ENCODE measurements around the gene RPS18. TPM values are rescaled to one million over a fixed set of nuclear protein-coding genes. Genes with fewer than 3 reads are reported as not detected.
A peak's percentile ranks its signal among the peaks of the same experiment; 100 is the strongest.
"Not testable (repeated sequence)": the region's sequence is repeated elsewhere in the genome, so short reads cannot be mapped to it uniquely, and the experiment has no call there.

RPS18 gene
- total RNA-seq, 4 donors from 2014 or later: 1,642 to 3,082 (median 2,562) TPM

GRCh38 chr6:33280539-33280938, 8.7 kb downstream of the RPS18 start:
- DNase-seq (ENCODE audit: extremely low spot score): no peak
- intact Hi-C loops (cut with DNase I): no loop called here
- Histone ChIP-seq H3K27ac (replicated peaks in 1 of 4) (no peak overlapping the region), H3K36me3 (peaks cover 21 to 85% (median 75%) of the 10 kb centered on the region in 4 donors), H3K4me1 (peaks cover 24 to 38% (median 34%) of the 10 kb centered on the region in 4 donors), H3K27me3 (no peaks in the 10 kb centered on the region), H3K9me3 (no peaks in the 10 kb centered on the region), H3K4me3 (no peak overlapping the region)
- WGBS: 79% methylated on average over 6 of the region's 6 CpGs
- TF ChIP-seq POLR2A (IDR thresholded peaks at IDR 0.05; ENCODE audit: low read depth) (no peak), EP300 (IDR thresholded peaks at IDR 0.05) (no peak), CTCF (IDR thresholded peaks at IDR 0.05) (no peak), POLR2AphosphoS5 (IDR thresholded peaks at IDR 0.05) (no peak)

GRCh38 chr6:33285214-33285613, 13.3 kb downstream of the RPS18 start:
- H3K27me3 ChIP-seq; H3K27ac ChIP-seq (replicated peaks in 1 of 4); H3K9me3 ChIP-seq; DNase-seq (ENCODE audit: extremely low spot score); intact Hi-C loops (cut with DNase I); H3K4me3 ChIP-seq: not testable (repeated sequence)
- H3K36me3 ChIP-seq: peaks cover 24 to 77% (median 67%) of the 10 kb centered on the region in 4 donors
- peaks cover 14 to 24% (median 19%) of the 10 kb centered on the region in 4 donors for H3K4me1 ChIP-seq
- 89% methylated on average over 4 of the region's 4 CpGs for WGBS

- TF ChIP-seq CTCF (IDR thresholded peaks at IDR 0.05) (no peak), POLR2A (IDR thresholded peaks at IDR 0.05; ENCODE audit: low read depth) (no peak), POLR2AphosphoS5 (IDR thresholded peaks at IDR 0.05) (no peak), EP300 (IDR thresholded peaks at IDR 0.05) (no peak)
- no peak overlapping the region for H3K4me3 ChIP-seq
- H3K9me3 ChIP-seq: no peaks in the 10 kb centered on the region
- 91% methylated on average over 18 of the region's 22 CpGs for WGBS
- no peaks in the 10 kb centered on the region for H3K27me3 ChIP-seq
- peaks cover 20 to 31% (median 26%) of the 10 kb centered on the region in 4 donors for H3K4me1 ChIP-seq
- intact Hi-C loops (cut with DNase I): no loop called here
- no peak for DNase-seq (ENCODE audit: extremely low spot score)
- H3K27ac ChIP-seq (replicated peaks in 1 of 4): no peak overlapping the region
- peaks cover 34 to 74% (median 69%) of the 10 kb centered on the region in 4 donors for H3K36me3 ChIP-seq
Measured at GRCh38 chr6:33286946-33287914, 15.4 kb downstream of the RPS18 start.

- 30% methylated on average over 10 of the region's 21 CpGs for WGBS
- DNase-seq (ENCODE audit: extremely low spot score): no peak
- Histone ChIP-seq H3K9me3 (no peaks in the 10 kb centered on the region), H3K27me3 (no peaks in the 10 kb centered on the region), H3K36me3 (peaks cover 33 to 74% (median 69%) of the 10 kb centered on the region in 4 donors), H3K4me3 (peak overlapping the region; percentile 62 to 76 (median 75)), H3K4me1 (peaks cover 20 to 31% (median 26%) of the 10 kb centered on the region in 4 donors), H3K27ac (replicated peaks in 1 of 4) (peak overlapping the region; percentile 72 to 87 (median 81))
- TF ChIP-seq POLR2AphosphoS5 (IDR thresholded peaks at IDR 0.05): no peak
- intact Hi-C loops (cut with DNase I): no loop called here
Measured at GRCh38 chr6:33288141-33288920, 16.5 kb downstream of the RPS18 start.

GRCh38 chr6:33288921-33289783, 17.3 kb downstream of the RPS18 start, which contains the start of the genes PFDN6 and WDR46:
TSS of gene PFDN6 (plus strand) at chr6:33289601. CDS start at chr6:33289857, 256 bp downstream.
TSS of gene WDR46 (minus strand) at chr6:33289239. CDS start at chr6:33289170, 69 bp downstream.
- Histone ChIP-seq H3K27me3 (no peaks in the 10 kb centered on the region), H3K4me1 (peaks cover 20 to 32% (median 26%) of the 10 kb centered on the region in 4 donors), H3K9me3 (no peaks in the 10 kb centered on the region), H3K4me3 (peak within 1 kb of the TSS; percentile 62 to 76 (median 75)), H3K36me3 (peaks cover 26 to 74% (median 71%) of the 10 kb centered on the region in 4 donors), H3K27ac (replicated peaks in 1 of 4) (peak within 1 kb of the TSS; percentile 72 to 87 (median 81))
- DNase-seq (ENCODE audit: extremely low spot score): peak; percentile 95
- intact Hi-C loops (cut with DNase I): no loop called here
- TF ChIP-seq POLR2A (IDR thresholded peaks at IDR 0.05; ENCODE audit: low read depth): peak; percentile 9
- no peak for TF ChIP-seq EP300 (IDR thresholded peaks at IDR 0.05)
- TF ChIP-seq POLR2AphosphoS5 (IDR thresholded peaks at IDR 0.05): peak; percentile 55 to 82
- TF ChIP-seq CTCF (IDR thresholded peaks at IDR 0.05): peak in 1 of 3 experiments; percentile 4
- WGBS: under 1% methylated on average over 38 of the region's 43 CpGs

Data from esophagus muscularis mucosa (tissue), 4 donors.